Heart right ventricle (tissue), 16 donors: ENCODE results near the gene DMGDH. TPM values are rescaled to one million over a fixed set of nuclear protein-coding genes. Genes with fewer than 3 reads are reported as not detected.

Experiments used
- ATAC-seq, 8 donors: fragments of 200-7000 bp; cut with Tn5 transposase; one replicate each; pipeline ENCODE4 v1.9.1; 2020; ENCODE audit warnings: mild to moderate bottlenecking in 8 of 8, moderate library complexity in 8 of 8, moderate number of reproducible peaks in 1 of 8
- DNase-seq, 2 donors: peaks; one replicate each; pipeline ENCODE4 v3.0.0-alpha.2; 2020
- H3K27ac ChIP-seq, 10 donors: fragments of 200-600 bp; sonication (generic) in 2 of 10; one replicate each; pipeline versions ENCODE4 v1.5.0 to v1.8.0; 2020 to 2022; ENCODE audit warnings: mild to moderate bottlenecking in 3 of 10
- H3K27me3 ChIP-seq, 7 donors: fragments of 200-600 bp; one replicate each; pipeline ENCODE4 v1.8.0; 2021 to 2022; ENCODE audit warnings: mild to moderate bottlenecking in 2 of 7
- H3K36me3 ChIP-seq, 9 donors: fragments of 200-600 bp; sonication (generic) in 1 of 9; one replicate each; pipeline versions ENCODE4 v1.5.0 to v1.8.0; 2020 to 2022; ENCODE audit warnings: mild to moderate bottlenecking in 2 of 9
- H3K4me1 ChIP-seq, 9 donors: fragments of 200-600 bp; sonication (generic) in 1 of 9; one replicate each; pipeline versions ENCODE4 v1.5.0 to v1.8.0; 2020 to 2022; ENCODE audit warnings: mild to moderate bottlenecking in 4 of 9
- H3K4me3 ChIP-seq, 10 donors: fragments of 200-600 bp; sonication (generic) in 2 of 10; one replicate each; pipeline versions ENCODE4 v1.5.0 to v1.8.0; 2020 to 2022; ENCODE audit warnings: mild to moderate bottlenecking in 7 of 10, moderate library complexity in 2 of 10
- H3K9me3 ChIP-seq, 11 donors: fragments of 200-600 bp in 10 of 11; sonication (generic) in 2 of 11; one replicate each; pipeline versions ENCODE4 v1.5.0 to v1.8.0; 2013 to 2022; ENCODE audit warnings: mild to moderate bottlenecking in 2 of 11, control low read depth in 1 of 11, moderate library complexity in 1 of 11
- CTCF ChIP-seq, 9 donors: fragments of 200-600 bp; sonication (generic) in 2 of 9; IDR thresholded peaks; one replicate each; pipeline versions ENCODE4 v1.5.0 to v1.8.0; 2021 to 2022; ENCODE audit warnings: antibody characterized with exemption in 9 of 9, mild to moderate bottlenecking in 5 of 9, moderate library complexity in 1 of 9
- WGBS, 2 donors: extraction: QIAGEN DNeasy Blood & Tissue Kit; methylation state at CpG; one replicate each; pipeline ENCODE4 v1.1.7; 2013; ENCODE audit warnings: inconsistent platforms in 1 of 2; 5-methylcytosine and 5-hydroxymethylcytosine counted together
- intact Hi-C, 10 donors: fragments of 100-400 bp; cut with DNase I; formaldehyde crosslinking; loops; one replicate each; pipeline versions ENCODE4 v1.11.1 to v1.14.2; 2022
- polyA plus RNA-seq, 2 donors: library from polyadenylated mRNA; stranded (reverse); fragments of 200-250 nt; gene quantifications; one replicate each; pipeline ENCODE4 v1.2.3, GENCODE V29; 2013
- total RNA-seq, 10 donors: library from RNA; stranded (reverse); fragmentation: NEBNext Ultra II Directional in 3 of 10; extraction: Animal tissue kit (Norgen Biotek cat#: 25700) in 3 of 10; gene quantifications; one replicate each; pipeline versions ENCODE4 v1.2.1 to v1.2.4, GENCODE V29; 2021 to 2023
- donor health status: Arrhythmogenic right ventricular cardiomyopathy.
- donor health status: ischemic (EF 13 %, LVEDD 7.1; RV severe dilation, severe dysfunction).
- donor health status: healthy with polysubstance abuse.
- donor health status: DM: no; HTN: yes; CAD: no.
- donor health status: DM: no; HTN: no; CAD: no.
- donor health status: ischemic (EF 25% LVEDD 6.9; RV normal size, moderate dysfunction).
- donor health status: ischemic (EF 25% LVEDD 5.7; RV mildly dilated, moderate dysfunction).
- donor health status: healthy.
- donor health status: DM: yes; HTN: yes; CAD: no.
- donor health status: Ischemic cardiomyopathy.
- donor health status: ischemic (EF 35%, LVEDD 5.7; RV mildly dilated, moderate dysfunction).
- donor health status: nonischemic (EF 11% LVEDD 7.7; RV severe dilation, severe dysfunction).
- donor health status: DM: yes; HTN: yes; CAD: no.
- donor health status: PGD.
- donor health status: ischemic (EF 29% LVEDD 5.4; RV normal size, mild dysfunction).
- donor health status: nonischemic (EF 23%, LVEDD 6.1; RV moderate dilation, normal function).

DMGDH gene
- total and polyA plus RNA-seq, 12 donors: 0.17 to 3.4 (median 1.9) TPM

- no peak within 1 kb of the TSS for H3K27ac ChIP-seq
- intact Hi-C loops: loop anchor here in 2 of 10 donors (5.0 kb wide), 1 partner anchor 84 kb away; no protein-coding TSS in a partner anchor
- H3K36me3 ChIP-seq: no peaks in the 10 kb centered on the region
- WGBS, 2 donors: 17 to 19% methylated on average over 32 of the region's 32 CpGs
- H3K4me1 ChIP-seq: peaks cover 0 to 26% (median 9%) of the 10 kb centered on the region in 9 donors
- peaks cover 11 to 78% (median 56%) of the 10 kb centered on the region in 7 donors for H3K27me3 ChIP-seq
- H3K9me3 ChIP-seq: no peaks in the 10 kb centered on the region
- ATAC-seq (no peak), DNase-seq (no peak)
- TF ChIP-seq CTCF (IDR thresholded peaks at IDR 0.05): no peak
- H3K4me3 ChIP-seq: peak within 1 kb of the TSS in 2 of 10 donors; percentile 11 to 14
These were observed 42.0 kb upstream of the DMGDH start, which contains the start of gene BHMT for GRCh38 chr5:79111387-79111959. TSS of gene BHMT (plus strand) at chr5:79111809. CDS start at chr5:79111886, 77 bp downstream.

- Histone ChIP-seq H3K4me1 (peaks cover 0 to 26% (median 9%) of the 10 kb centered on the region in 9 donors), H3K27me3 (peaks cover 11 to 76% (median 44%) of the 10 kb centered on the region in 7 donors), H3K27ac (no peak overlapping the region), H3K9me3 (no peaks in the 10 kb centered on the region), H3K36me3 (no peaks in the 10 kb centered on the region), H3K4me3 (no peak overlapping the region)
- WGBS, 2 donors: 46 to 47% methylated on average over 15 of the region's 15 CpGs
- intact Hi-C loops: loop anchor here in 3 of 10 donors (5.0 kb wide), 1 partner anchor 83 kb away; no protein-coding TSS in a partner anchor
- TF ChIP-seq CTCF (IDR thresholded peaks at IDR 0.05): peak in 7 of 9 donors; percentile 38 to 70 (median 44)
- no peak for DNase-seq
- peak in 2 of 8 donors; percentile 41 for ATAC-seq
These were observed 40.3 kb upstream of the DMGDH start for GRCh38 chr5:79109527-79110492.

- Histone ChIP-seq H3K4me3 (no peak overlapping the region), H3K4me1 (peaks cover 0 to 26% (median 9%) of the 10 kb centered on the region in 9 donors), H3K9me3 (no peaks in the 10 kb centered on the region), H3K36me3 (no peaks in the 10 kb centered on the region), H3K27me3 (peaks cover 7 to 66% (median 44%) of the 10 kb centered on the region in 7 donors), H3K27ac (no peak overlapping the region)
- no peak for ATAC-seq
- no peak for TF ChIP-seq CTCF (IDR thresholded peaks at IDR 0.05)
- intact Hi-C loops: loop anchor here in 1 of 10 donors (5.0 kb wide), 1 partner anchor 81 kb away; no protein-coding TSS in a partner anchor
- no peak for DNase-seq
- WGBS, 2 donors: 82 to 88% methylated on average over 8 of the region's 8 CpGs
These were observed 39.3 kb upstream of the DMGDH start for GRCh38 chr5:79108792-79109191.

- no peak for DNase-seq
- H3K27ac ChIP-seq: no peak overlapping the region
- no peak overlapping the region for H3K4me3 ChIP-seq
- H3K9me3 ChIP-seq: no peaks in the 10 kb centered on the region
- peaks cover 7 to 59% (median 42%) of the 10 kb centered on the region in 7 donors for H3K27me3 ChIP-seq
- 61 to 75% methylated on average over 3 of the region's 3 CpGs for WGBS, 2 donors
- TF ChIP-seq CTCF (IDR thresholded peaks at IDR 0.05): no peak
- no peak for ATAC-seq
- no peaks in the 10 kb centered on the region for H3K36me3 ChIP-seq
- intact Hi-C loops: loop anchor here in 1 of 10 donors (5.0 kb wide), 1 partner anchor 81 kb away; no protein-coding TSS in a partner anchor
- H3K4me1 ChIP-seq: peaks cover 0 to 26% (median 9%) of the 10 kb centered on the region in 9 donors
These were observed 38.6 kb upstream of the DMGDH start for GRCh38 chr5:79108086-79108485.
